B cell (primary cell): ENCODE measurements around the gene BABAM1. TPM values are rescaled to one million over a fixed set of nuclear protein-coding genes. Genes with fewer than 3 reads are reported as not detected.

Experiments
- ATAC-seq: fragments of 200-7000 bp; cut with Tn5 transposase; one replicate; pipeline ENCODE4 v1.10.0; 2021; ENCODE audit warnings: low read depth, mild to moderate bottlenecking, moderate number of reproducible peaks, moderate library complexity
- CTCF ChIA-PET: fragments of 350-600 bp; sonication (Branson Sonifier 250); formaldehyde crosslinking; loops from one replicate; lab custom pipeline; 2021; ENCODE audit warnings: antibody characterized with exemption, inconsistent platforms; lab: Charles Lee
- POLR2A ChIA-PET: fragments of 350-600 bp; sonication (Branson Sonifier 250); formaldehyde crosslinking; loops from one replicate; lab custom pipeline; 2021; ENCODE audit warnings: antibody characterized with exemption; lab: Charles Lee
- DNase-seq: peaks from one replicate; pipeline ENCODE4 v3.0.0; 2013
- H2AFZ ChIP-seq: 2 replicates; pipeline ENCODE4 v1.6.1; 2012; ENCODE audit warnings: mild to moderate bottlenecking, low read depth, low read length; ENCODE audit not compliant: insufficient read depth, poor library complexity, severe bottlenecking
- H3K27ac ChIP-seq, 2 donors: 1 replicate in 1 of 2; 2 replicates in 1 of 2; pipeline ENCODE4 v1.5.1; 2012 to 2013; ENCODE audit warnings: low read length in 2 of 2, mild to moderate bottlenecking in 2 of 2, moderate library complexity in 1 of 2
- H3K27me3 ChIP-seq, 4 experiments: fragments of 200-600 bp in 1 of 4; sonication (generic) in 1 of 4; replicated peaks in 1 of 4; 1 replicate in 2 of 4; 2 replicates in 2 of 4; pipeline versions ENCODE4 v1.6.1 to v1.7.0; 2013 to 2016; ENCODE audit warnings: low read length in 3 of 4, mild to moderate bottlenecking in 2 of 4, mixed read lengths in 1 of 4, moderate library complexity in 1 of 4; ENCODE audit not compliant: insufficient read depth in 4 of 4, control insufficient read depth in 3 of 4; ENCODE audit errors: control extremely low read depth in 1 of 4
- H3K36me3 ChIP-seq, 2 experiments: replicated peaks in 1 of 2; 1 replicate in 1 of 2; 2 replicates in 1 of 2; pipeline versions ENCODE4 v1.6.1 to v1.7.1; 2013; ENCODE audit warnings: low read length in 1 of 2; ENCODE audit not compliant: insufficient read depth in 2 of 2, control insufficient read depth in 1 of 2; ENCODE audit errors: control extremely low read depth in 1 of 2, extremely low read depth in 1 of 2
- H3K4me1 ChIP-seq, 2 donors: fragments of 200-600 bp in 1 of 2; sonication (generic) in 1 of 2; 1 replicate in 1 of 2; 2 replicates in 1 of 2; pipeline versions ENCODE4 v1.5.1 to v1.6.1; 2013 to 2017; ENCODE audit warnings: low read length in 2 of 2; ENCODE audit not compliant: control insufficient read depth in 2 of 2, insufficient read depth in 2 of 2
- H3K4me2 ChIP-seq: replicated peaks from 2 replicates; pipeline ENCODE3; 2012; ENCODE audit warnings: mild to moderate bottlenecking, low read depth, low read length; ENCODE audit not compliant: poor library complexity, severe bottlenecking
- H3K4me3 ChIP-seq, 5 experiments: fragments of 200-600 bp in 1 of 5; sonication (generic) in 1 of 5; 1 replicate in 3 of 5; 2 replicates in 2 of 5; pipeline versions ENCODE4 v1.5.1 to v1.7.0; 2011 to 2016; ENCODE audit warnings: low read length in 4 of 5, mild to moderate bottlenecking in 4 of 5, low read depth in 2 of 5, control low read depth in 1 of 5, moderate library complexity in 1 of 5; ENCODE audit not compliant: insufficient read depth in 1 of 5; ENCODE audit errors: control extremely low read depth in 1 of 5, extremely low read depth in 1 of 5
- H3K79me2 ChIP-seq: fragments of 200-600 bp; sonication (generic); one replicate; pipeline ENCODE4 v1.6.0; 2016; ENCODE audit warnings: low read length; ENCODE audit not compliant: control insufficient read depth, insufficient read depth
- H3K9ac ChIP-seq: fragments of 200-600 bp; sonication (generic); 2 replicates; pipeline ENCODE4 v1.6.1; 2017; ENCODE audit warnings: mild to moderate bottlenecking, low read length, moderate library complexity
- H3K9me3 ChIP-seq, 3 donors: one replicate each; pipeline versions ENCODE4 v1.6.1 to v1.7.1; 2013; ENCODE audit warnings: low read length in 2 of 3; ENCODE audit not compliant: control insufficient read depth in 2 of 3, insufficient read depth in 1 of 3; ENCODE audit errors: control extremely low read depth in 1 of 3
- H4K20me1 ChIP-seq: 2 replicates; pipeline ENCODE4 v1.6.0; 2012; ENCODE audit warnings: mild to moderate bottlenecking, low read length; ENCODE audit not compliant: insufficient read depth, control insufficient read depth, poor library complexity, severe bottlenecking
- H3K27ac Mint-ChIP-seq: one replicate; pipeline ENCODE4 v1.8.0; 2021; ENCODE audit warnings: mixed read lengths
- H3K27me3 Mint-ChIP-seq: one replicate; pipeline ENCODE4 v1.8.0; 2021; ENCODE audit warnings: mixed read lengths
- H3K4me1 Mint-ChIP-seq: one replicate; pipeline ENCODE4 v1.8.0; 2021; ENCODE audit warnings: mixed read lengths
- H3K4me3 Mint-ChIP-seq: one replicate; pipeline ENCODE4 v1.8.0; 2021; ENCODE audit warnings: mixed read lengths
- H3K9me3 Mint-ChIP-seq: one replicate; pipeline ENCODE4 v1.8.0; 2022; ENCODE audit warnings: mixed read lengths; ENCODE audit not compliant: insufficient read depth
- CTCF ChIP-seq: fragments of 200-600 bp; IDR thresholded peaks from one replicate; pipeline ENCODE4 v1.8.0; 2022; ENCODE audit warnings: antibody characterized with exemption, mild to moderate bottlenecking
- EZH2 ChIP-seq: IDR thresholded peaks from 2 replicates; pipeline ENCODE4 v1.6.1; 2012; ENCODE audit warnings: borderline replicate concordance, low read depth, mild to moderate bottlenecking, moderate library complexity, low read length; ENCODE audit not compliant: insufficient read depth, poor library complexity, severe bottlenecking
- WGBS: methylation state at CpG from one replicate; pipeline ENCODE4 v1.1.5; 2013; ENCODE audit warnings: missing lambda C conversion rate; ENCODE audit not compliant: insufficient coverage; 5-methylcytosine and 5-hydroxymethylcytosine counted together
- intact Hi-C: fragments of 100-400 bp; cut with micrococcal nuclease; formaldehyde crosslinking; loops from one replicate; pipeline ENCODE4 v1.10.0; 2022
- polyA plus RNA-seq: library from polyadenylated mRNA; depleted of rRNA; stranded (reverse); fragments of >200 nt; gene quantifications from 2 replicates; pipeline ENCODE4 v1.2.3, GENCODE V29; 2012
- total RNA-seq, 2 donors: library from RNA; stranded (reverse); fragments of 120-200 nt in 1 of 2; gene quantifications; 1 replicate in 1 of 2; 2 replicates in 1 of 2; pipeline versions ENCODE4 v1.2.3 to v1.2.4, GENCODE V29; 2013 to 2022

Gene BABAM1
- total and polyA plus RNA-seq, 2 donors (not counting 1 experiment from before 2014, with no cell fraction given): 105 to 129 TPM

DNA sequence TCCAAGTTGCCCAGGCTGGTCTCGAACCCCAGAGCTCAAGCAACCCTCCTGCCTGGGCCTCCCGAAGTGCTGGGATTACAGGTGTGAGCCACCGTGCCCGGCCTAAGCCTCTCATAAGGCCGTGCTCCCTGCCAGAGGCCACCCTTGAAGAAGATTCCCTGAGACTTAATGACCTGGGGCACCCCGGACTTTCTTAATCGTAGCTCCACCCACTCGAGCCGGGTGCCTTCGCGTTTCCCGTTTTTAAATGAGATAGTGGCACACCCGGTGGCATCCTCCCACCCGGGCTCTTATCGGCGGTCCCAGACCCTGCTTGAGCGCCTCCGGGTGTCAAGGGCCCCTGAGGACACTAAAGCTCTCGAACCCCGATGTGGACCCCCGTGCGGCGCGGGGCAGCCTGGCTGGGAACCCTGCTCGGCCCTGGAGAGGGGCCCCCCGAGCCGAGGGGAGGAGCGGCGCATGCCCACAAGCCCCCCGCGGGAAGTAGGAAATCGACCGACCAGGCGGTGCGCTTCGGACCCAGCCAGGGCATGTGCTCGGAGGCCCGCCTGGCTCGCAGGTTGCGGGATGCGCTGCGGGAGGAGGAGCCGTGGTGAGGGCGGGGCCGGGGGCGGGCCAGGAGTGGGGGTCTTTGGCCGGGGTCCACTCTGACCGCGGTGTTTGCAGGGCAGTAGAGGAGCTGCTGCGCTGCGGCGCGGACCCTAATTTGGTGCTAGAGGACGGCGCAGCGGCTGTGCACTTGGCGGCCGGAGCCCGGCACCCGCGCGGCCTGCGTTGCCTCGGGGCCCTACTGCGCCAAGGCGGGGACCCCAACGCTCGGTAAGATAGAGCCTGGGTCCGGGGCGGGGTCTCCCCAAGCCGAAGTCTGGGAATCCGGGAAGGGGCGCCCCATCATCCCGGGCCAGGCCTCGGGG, 14.4 kb downstream of the BABAM1 start, which contains the start of gene ANKLE1:
Gene ANKLE1 (plus strand): TSS at position 511 of the 914 bp plus-strand sequence. CDS start 20 bp downstream, at position 531.
- Histone ChIP-seq H2AFZ (peak within 1 kb of the TSS; percentile 85), H3K4me3 (peak within 1 kb of the TSS; percentile 48 to 92 (median 66)), H3K9me3 (no peaks in the 10 kb centered on the region), H3K9ac (peak within 1 kb of the TSS; percentile 78), H3K4me2 (peak within 1 kb of the TSS; percentile 92), H3K27me3 (no peaks in the 10 kb centered on the region), H3K79me2 (no peaks in the 10 kb centered on the region), H3K27ac (peak within 1 kb of the TSS; percentile 16 to 33), H3K36me3 (peaks cover 0 to 20% of the 10 kb centered on the region in 2 experiments), H4K20me1 (no peaks in the 10 kb centered on the region), H3K4me1 (peaks cover 5 to 21% of the 10 kb centered on the region in 2 donors)
- peaks cover 8% of the 10 kb centered on the region for H3K4me1 Mint-ChIP-seq
- CTCF ChIA-PET: interaction anchor here (0.6 to 5.9 kb wide), 22 partner anchors 10 to 569 kb away, joined by 3 to 52 read pairs (median 4); partner anchors contain the start of genes BABAM1, DDA1, MRPL34 and USE1
- intact Hi-C loops: loop anchor here (1.0 to 10.0 kb wide), 5 partner anchors 20 to 567 kb away; no protein-coding TSS in a partner anchor
- ATAC-seq (peak; percentile 65), DNase-seq (peak; percentile 75)
- WGBS: 3% methylated on average over 75 of the region's 75 CpGs
- TF ChIP-seq EZH2: no peak
- TF ChIP-seq CTCF: no peak
- peak within 1 kb of the TSS; percentile 93 for H3K4me3 Mint-ChIP-seq
- H3K9me3 Mint-ChIP-seq: no peaks in the 10 kb centered on the region
- POLR2A ChIA-PET: interaction anchor here (0.6 to 1.5 kb wide), 11 partner anchors 8 to 567 kb away, joined by 3 to 12 read pairs (median 5); partner anchors contain the start of genes BABAM1, MYO9B, OCEL1 and USE1
- no peaks in the 10 kb centered on the region for H3K27me3 Mint-ChIP-seq
- peak within 1 kb of the TSS; percentile 63 for H3K27ac Mint-ChIP-seq
